Nephron (organoid): ENCODE results near the gene WDFY4.

Experiments used
- H3K27ac Mint-ChIP-seq, 3 experiments: 2 replicates each; pipeline ENCODE4 v1.8.0; 2020; ENCODE audit warnings: mixed read lengths in 3 of 3, mild to moderate bottlenecking in 2 of 3, moderate library complexity in 1 of 3
- H3K27me3 Mint-ChIP-seq: 2 replicates; pipeline ENCODE4 v1.8.0; 2021; ENCODE audit warnings: low read depth, mild to moderate bottlenecking, moderate library complexity, mixed read lengths
- H3K36me3 Mint-ChIP-seq: 2 replicates; pipeline ENCODE4 v1.8.0; 2020; ENCODE audit warnings: low read depth, mixed read lengths
- H3K4me1 Mint-ChIP-seq: 2 replicates; pipeline ENCODE4 v1.8.0; 2020; ENCODE audit warnings: mixed read lengths
- H3K4me3 Mint-ChIP-seq, 3 experiments: 2 replicates each; pipeline ENCODE4 v1.8.0; 2020; ENCODE audit warnings: mild to moderate bottlenecking in 3 of 3, mixed read lengths in 3 of 3, moderate library complexity in 2 of 3
- H3K9me3 Mint-ChIP-seq: 2 replicates; pipeline ENCODE4 v1.8.0; 2020; ENCODE audit warnings: mixed read lengths
- TF ChIP-seq, protein P1 (sequence below), 3 experiments: fragments of 200-600 bp; sonication (generic); IDR thresholded peaks; one replicate each; pipeline ENCODE4 v1.5.0; 2021; ENCODE audit warnings: antibody characterized with exemption in 3 of 3; ENCODE audit not compliant: unreplicated experiment in 3 of 3

The WDFY4 gene

DNA sequence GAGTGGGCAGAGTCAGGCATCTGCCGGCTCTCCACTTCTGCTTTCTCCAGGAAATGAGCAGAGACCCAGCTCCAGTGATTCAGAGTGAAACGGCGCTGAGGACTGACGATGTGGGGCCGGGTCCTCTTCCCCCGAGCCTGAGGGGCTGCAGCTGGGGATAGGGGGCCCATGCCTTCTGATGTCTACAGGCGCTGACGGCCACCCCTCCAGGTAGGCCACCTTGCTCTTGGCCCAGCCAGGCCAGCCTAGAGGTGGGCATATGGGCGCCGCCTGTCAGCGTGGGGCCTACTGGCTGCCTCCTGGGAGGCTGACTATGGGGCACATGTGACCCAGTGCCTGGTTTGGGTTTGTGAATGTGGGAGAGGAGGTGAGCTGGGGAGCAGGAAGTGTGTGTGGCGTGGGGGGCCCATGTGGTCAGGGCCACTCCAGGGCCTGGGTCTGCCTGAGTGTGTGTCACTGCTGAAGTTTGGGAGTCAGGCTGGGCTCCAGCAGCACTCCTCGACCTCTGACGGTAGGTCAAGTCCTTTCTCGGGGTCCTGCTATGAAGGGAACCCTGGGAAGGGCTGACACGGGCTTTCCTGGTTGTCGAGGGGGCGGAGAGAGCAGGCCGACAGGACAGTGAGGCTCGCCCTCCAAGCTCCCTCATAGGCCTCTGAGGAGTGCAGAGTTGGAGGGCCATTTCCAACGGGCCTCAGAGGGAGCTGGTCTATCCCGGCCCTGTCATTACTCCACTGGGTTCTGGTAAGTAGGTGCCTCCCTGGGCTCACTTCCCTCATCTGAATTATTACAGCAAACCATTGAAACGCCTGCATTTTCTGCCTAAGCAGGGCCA, at the start of gene WDFY4:
WDFY4 (plus strand) TSS at position 82 of the 832 bp plus-strand sequence. CDS start 24,860 bp downstream, outside the sequence.
- TF ChIP-seq, protein P1, sequence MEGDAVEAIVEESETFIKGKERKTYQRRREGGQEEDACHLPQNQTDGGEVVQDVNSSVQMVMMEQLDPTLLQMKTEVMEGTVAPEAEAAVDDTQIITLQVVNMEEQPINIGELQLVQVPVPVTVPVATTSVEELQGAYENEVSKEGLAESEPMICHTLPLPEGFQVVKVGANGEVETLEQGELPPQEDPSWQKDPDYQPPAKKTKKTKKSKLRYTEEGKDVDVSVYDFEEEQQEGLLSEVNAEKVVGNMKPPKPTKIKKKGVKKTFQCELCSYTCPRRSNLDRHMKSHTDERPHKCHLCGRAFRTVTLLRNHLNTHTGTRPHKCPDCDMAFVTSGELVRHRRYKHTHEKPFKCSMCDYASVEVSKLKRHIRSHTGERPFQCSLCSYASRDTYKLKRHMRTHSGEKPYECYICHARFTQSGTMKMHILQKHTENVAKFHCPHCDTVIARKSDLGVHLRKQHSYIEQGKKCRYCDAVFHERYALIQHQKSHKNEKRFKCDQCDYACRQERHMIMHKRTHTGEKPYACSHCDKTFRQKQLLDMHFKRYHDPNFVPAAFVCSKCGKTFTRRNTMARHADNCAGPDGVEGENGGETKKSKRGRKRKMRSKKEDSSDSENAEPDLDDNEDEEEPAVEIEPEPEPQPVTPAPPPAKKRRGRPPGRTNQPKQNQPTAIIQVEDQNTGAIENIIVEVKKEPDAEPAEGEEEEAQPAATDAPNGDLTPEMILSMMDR (IDR thresholded peaks at IDR 0.05; ENCODE audit: unreplicated experiment in 3 of 3) = no peak
- H3K9me3 Mint-ChIP-seq = peaks cover 6% of the 10 kb centered on the region
- H3K36me3 Mint-ChIP-seq = no peaks in the 10 kb centered on the region
- no peak within 1 kb of the TSS for H3K27ac Mint-ChIP-seq
- peaks cover under 1% of the 10 kb centered on the region for H3K27me3 Mint-ChIP-seq
- no peak within 1 kb of the TSS for H3K4me3 Mint-ChIP-seq
- no peaks in the 10 kb centered on the region for H3K4me1 Mint-ChIP-seq

- Mint-ChIP-seq H3K36me3 (no peaks in the 10 kb centered on the region), H3K4me3 (no peak overlapping the region), H3K27ac (no peak overlapping the region), H3K9me3 (peaks cover 8% of the 10 kb centered on the region), H3K4me1 (no peaks in the 10 kb centered on the region), H3K27me3 (peaks cover 22% of the 10 kb centered on the region)
- TF ChIP-seq, protein P1 (IDR thresholded peaks at IDR 0.05; ENCODE audit: unreplicated experiment in 3 of 3) = no peak
Observed at GRCh38 chr10:48634984-48635557, 49.6 kb upstream of the WDFY4 start.

DNA sequence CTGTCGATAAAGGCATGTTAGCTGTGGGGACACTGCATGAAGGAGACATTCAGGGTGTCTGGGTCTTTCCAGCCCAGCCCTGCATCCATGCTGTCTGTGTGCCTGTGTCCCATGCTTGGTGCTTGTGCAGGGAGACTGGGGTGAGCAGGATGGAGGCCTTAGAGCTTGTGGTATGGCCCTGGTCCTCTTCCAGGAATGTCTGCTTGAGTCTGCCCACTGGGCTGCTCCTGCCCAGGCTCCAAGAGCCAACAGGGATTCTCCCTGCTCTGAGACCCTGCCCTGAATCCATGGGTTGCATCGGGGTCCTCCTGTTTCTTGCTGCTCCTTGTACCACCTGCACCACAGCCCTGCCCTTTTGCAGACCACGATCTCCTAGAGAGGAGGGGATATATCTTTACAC, 48.4 kb upstream of the WDFY4 start:
- Mint-ChIP-seq H3K4me3 (no peak overlapping the region), H3K36me3 (no peaks in the 10 kb centered on the region), H3K27ac (no peak overlapping the region), H3K9me3 (peaks cover 12% of the 10 kb centered on the region), H3K4me1 (no peaks in the 10 kb centered on the region), H3K27me3 (peaks cover 22% of the 10 kb centered on the region)
- TF ChIP-seq, protein P1 (IDR thresholded peaks at IDR 0.05; ENCODE audit: unreplicated experiment in 3 of 3) = no peak

DNA sequence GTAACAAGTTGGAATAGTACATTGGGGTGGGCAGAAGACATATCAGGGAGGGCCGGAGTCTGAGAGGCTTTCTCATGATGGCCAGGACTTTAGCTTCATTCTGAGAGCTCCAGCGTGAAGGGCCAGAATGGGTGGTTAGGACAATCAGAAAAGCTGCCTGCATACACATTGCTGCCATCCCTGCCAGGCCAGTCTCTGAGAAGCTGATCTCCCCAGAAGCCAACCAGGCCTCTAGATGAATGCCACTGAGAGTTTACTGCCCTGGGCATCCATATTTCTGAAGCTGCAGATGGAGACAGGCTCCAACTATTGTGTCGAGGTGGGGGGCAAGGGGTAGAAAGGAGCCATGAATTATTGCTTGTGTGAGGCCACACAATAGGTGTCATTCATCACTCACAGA, 47.8 kb upstream of the WDFY4 start:
- Mint-ChIP-seq H3K27ac (no peak overlapping the region), H3K9me3 (peaks cover 16% of the 10 kb centered on the region), H3K4me3 (no peak overlapping the region), H3K4me1 (no peaks in the 10 kb centered on the region), H3K27me3 (peaks cover 22% of the 10 kb centered on the region), H3K36me3 (no peaks in the 10 kb centered on the region)
- TF ChIP-seq, protein P1 (IDR thresholded peaks at IDR 0.05; ENCODE audit: unreplicated experiment in 3 of 3) = no peak

GRCh38 chr10:48638158-48638557, 46.5 kb upstream of the WDFY4 start:
- TF ChIP-seq, protein P1 (IDR thresholded peaks at IDR 0.05; ENCODE audit: unreplicated experiment in 3 of 3) = no peak
- peaks cover 18% of the 10 kb centered on the region for H3K27me3 Mint-ChIP-seq

More at GRCh38 chr10:48638158-48638557, 46.5 kb upstream of the WDFY4 start:
- Mint-ChIP-seq H3K4me3 (no peak overlapping the region), H3K36me3 (no peaks in the 10 kb centered on the region), H3K4me1 (no peaks in the 10 kb centered on the region), H3K9me3 (peaks cover 18% of the 10 kb centered on the region), H3K27ac (no peak overlapping the region)
